ENCODE data around the gene COQ3. TPM values are rescaled to one million over a fixed set of nuclear protein-coding genes. Genes with fewer than 3 reads are reported as not detected.

Gene COQ3
- total RNA-seq, 4 donors from 2014 or later: 5.7 to 11.5 (median 9.0) TPM

GRCh38 chr6:99427988-99428387 is 34.0 kb upstream of the COQ3 start:
- Histone ChIP-seq H3K27me3 (no peaks in the 10 kb centered on the region), H3K27ac (no peak overlapping the region), H3K4me1 (peaks cover 19 to 39% (median 25%) of the 10 kb centered on the region in 3 donors), H3K36me3 (peaks cover 0 to 32% (median 0%) of the 10 kb centered on the region in 3 donors), H3K4me3 (no peak overlapping the region), H3K9me3 (no peaks in the 10 kb centered on the region)
- no peak for DNase-seq
- intact Hi-C loops (cut with DNase I): loop anchor here (10.0 kb wide), 1 partner anchor 93 kb away; no protein-coding TSS in a partner anchor
- TF ChIP-seq POLR2A (IDR thresholded peaks at IDR 0.05): no peak
- no peak for TF ChIP-seq CTCF (IDR thresholded peaks at IDR 0.05)
- WGBS, 2 donors: 95 to 99% methylated on average over 5 of the region's 5 CpGs

GRCh38 chr6:99426451-99426757 is 32.4 kb upstream of the COQ3 start:
- Histone ChIP-seq H3K4me3 (peak overlapping the region; percentile 50 to 93 (median 88)), H3K4me1 (peaks cover 19 to 55% (median 36%) of the 10 kb centered on the region in 3 donors), H3K27ac (peak overlapping the region; percentile 88 to 100 (median 98)), H3K36me3 (peaks cover 0 to 29% (median 0%) of the 10 kb centered on the region in 3 donors), H3K27me3 (no peaks in the 10 kb centered on the region), H3K9me3 (no peaks in the 10 kb centered on the region)
- DNase-seq: no peak
- no peak for TF ChIP-seq CTCF (IDR thresholded peaks at IDR 0.05)
- no peak for TF ChIP-seq POLR2A (IDR thresholded peaks at IDR 0.05)
- WGBS, 2 donors: 22 to 26% methylated on average over 4 of the region's 4 CpGs
- intact Hi-C loops (cut with DNase I): loop anchor here (10.0 kb wide), 1 partner anchor 92 kb away; no protein-coding TSS in a partner anchor

- DNase-seq: peak; percentile 30
- Histone ChIP-seq H3K4me1 (peaks cover 19 to 61% (median 36%) of the 10 kb centered on the region in 3 donors), H3K9me3 (no peaks in the 10 kb centered on the region), H3K36me3 (peaks cover 0 to 23% (median 0%) of the 10 kb centered on the region in 3 donors), H3K27me3 (no peaks in the 10 kb centered on the region), H3K27ac (peak overlapping the region; percentile 88 to 100 (median 98)), H3K4me3 (peak overlapping the region; percentile 50 to 93 (median 88))
- TF ChIP-seq POLR2A (IDR thresholded peaks at IDR 0.05): peak in 1 of 4 donors; percentile 1
- TF ChIP-seq CTCF (IDR thresholded peaks at IDR 0.05): peak in 4 of 6 experiments; percentile 23 to 36 (median 30)
- 1 to 2% methylated on average over 25 to 29 of the region's 29 CpGs for WGBS, 2 donors
- intact Hi-C loops (cut with DNase I): loop anchor here (10.0 kb wide), 1 partner anchor 91 kb away; no protein-coding TSS in a partner anchor
Measured at GRCh38 chr6:99425647-99426450, 31.9 kb upstream of the COQ3 start.

- DNase-seq: peak; percentile 75
- intact Hi-C loops (cut with DNase I): loop anchor here (10.0 kb wide), 1 partner anchor 90 kb away; no protein-coding TSS in a partner anchor
- Histone ChIP-seq H3K9me3 (no peaks in the 10 kb centered on the region), H3K27me3 (no peaks in the 10 kb centered on the region), H3K36me3 (peaks cover 0 to 15% (median 0%) of the 10 kb centered on the region in 3 donors), H3K4me3 (peak within 1 kb of the TSS; percentile 50 to 93 (median 88)), H3K4me1 (peaks cover 19 to 69% (median 36%) of the 10 kb centered on the region in 3 donors), H3K27ac (peak within 1 kb of the TSS; percentile 88 to 100 (median 98))
- 1% methylated on average over 42 to 47 of the region's 53 CpGs for WGBS, 2 donors
- TF ChIP-seq POLR2A (IDR thresholded peaks at IDR 0.05) (peak in 2 of 4 donors; percentile 22 to 41), CTCF (IDR thresholded peaks at IDR 0.05) (no peak)
Measured at GRCh38 chr6:99424761-99425646, 31.0 kb upstream of the COQ3 start, which contains the start of gene PNISR. Gene PNISR (minus strand): TSS chr6:99425308. CDS start chr6:99414659, 10,649 bp downstream.
